ENCODE results near the gene ASAP2.

DNA sequence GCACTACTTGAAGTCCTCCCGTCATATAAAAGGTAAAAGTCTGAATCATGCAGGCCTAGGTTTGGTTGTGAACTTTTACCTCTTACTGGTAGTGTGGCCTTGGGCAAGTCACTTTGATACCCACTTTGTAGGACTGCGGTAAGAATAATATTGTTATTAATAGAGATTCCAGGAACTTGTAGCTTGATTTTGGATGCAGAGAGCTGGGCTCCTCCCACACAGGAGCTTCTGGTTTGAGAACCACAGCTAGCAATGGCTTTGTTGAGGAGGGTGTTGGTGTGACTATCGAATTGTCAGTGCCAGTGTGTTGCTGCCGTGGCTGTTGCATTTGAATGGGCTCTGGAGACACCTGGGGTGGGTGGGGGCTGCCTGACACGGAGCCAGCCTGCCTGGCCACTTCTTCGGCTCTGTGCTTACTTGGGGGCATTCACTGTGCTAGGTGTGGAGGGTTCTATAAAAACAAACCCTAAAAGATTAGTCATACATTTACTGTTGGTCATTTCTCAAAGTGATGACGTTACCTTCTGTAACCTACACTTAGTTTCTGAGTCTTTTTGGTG, 38.5 kb downstream of the ASAP2 start:
- TF ChIP-seq POLR2A (IDR thresholded peaks at IDR 0.05) = no peak
- TF ChIP-seq, protein P1, sequence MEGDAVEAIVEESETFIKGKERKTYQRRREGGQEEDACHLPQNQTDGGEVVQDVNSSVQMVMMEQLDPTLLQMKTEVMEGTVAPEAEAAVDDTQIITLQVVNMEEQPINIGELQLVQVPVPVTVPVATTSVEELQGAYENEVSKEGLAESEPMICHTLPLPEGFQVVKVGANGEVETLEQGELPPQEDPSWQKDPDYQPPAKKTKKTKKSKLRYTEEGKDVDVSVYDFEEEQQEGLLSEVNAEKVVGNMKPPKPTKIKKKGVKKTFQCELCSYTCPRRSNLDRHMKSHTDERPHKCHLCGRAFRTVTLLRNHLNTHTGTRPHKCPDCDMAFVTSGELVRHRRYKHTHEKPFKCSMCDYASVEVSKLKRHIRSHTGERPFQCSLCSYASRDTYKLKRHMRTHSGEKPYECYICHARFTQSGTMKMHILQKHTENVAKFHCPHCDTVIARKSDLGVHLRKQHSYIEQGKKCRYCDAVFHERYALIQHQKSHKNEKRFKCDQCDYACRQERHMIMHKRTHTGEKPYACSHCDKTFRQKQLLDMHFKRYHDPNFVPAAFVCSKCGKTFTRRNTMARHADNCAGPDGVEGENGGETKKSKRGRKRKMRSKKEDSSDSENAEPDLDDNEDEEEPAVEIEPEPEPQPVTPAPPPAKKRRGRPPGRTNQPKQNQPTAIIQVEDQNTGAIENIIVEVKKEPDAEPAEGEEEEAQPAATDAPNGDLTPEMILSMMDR (IDR thresholded peaks at IDR 0.05) = no peak
- TF ChIP-seq EP300 (IDR thresholded peaks at IDR 0.05) = no peak

Data from tibial nerve (tissue), 4 donors.